ENCODE results near the gene SLC5A7.

Gene SLC5A7

GRCh38 chr2:107986278-107987217 lies at the start of gene SLC5A7:
Gene SLC5A7 (plus strand): TSS chr2:107986524. CDS start chr2:107988156, 1,632 bp downstream.
- no peak within 1 kb of the TSS for H3K27ac ChIP-seq
- TF ChIP-seq ZFX (IDR thresholded peaks at IDR 0.05) = no peak
- TF ChIP-seq, protein P1, sequence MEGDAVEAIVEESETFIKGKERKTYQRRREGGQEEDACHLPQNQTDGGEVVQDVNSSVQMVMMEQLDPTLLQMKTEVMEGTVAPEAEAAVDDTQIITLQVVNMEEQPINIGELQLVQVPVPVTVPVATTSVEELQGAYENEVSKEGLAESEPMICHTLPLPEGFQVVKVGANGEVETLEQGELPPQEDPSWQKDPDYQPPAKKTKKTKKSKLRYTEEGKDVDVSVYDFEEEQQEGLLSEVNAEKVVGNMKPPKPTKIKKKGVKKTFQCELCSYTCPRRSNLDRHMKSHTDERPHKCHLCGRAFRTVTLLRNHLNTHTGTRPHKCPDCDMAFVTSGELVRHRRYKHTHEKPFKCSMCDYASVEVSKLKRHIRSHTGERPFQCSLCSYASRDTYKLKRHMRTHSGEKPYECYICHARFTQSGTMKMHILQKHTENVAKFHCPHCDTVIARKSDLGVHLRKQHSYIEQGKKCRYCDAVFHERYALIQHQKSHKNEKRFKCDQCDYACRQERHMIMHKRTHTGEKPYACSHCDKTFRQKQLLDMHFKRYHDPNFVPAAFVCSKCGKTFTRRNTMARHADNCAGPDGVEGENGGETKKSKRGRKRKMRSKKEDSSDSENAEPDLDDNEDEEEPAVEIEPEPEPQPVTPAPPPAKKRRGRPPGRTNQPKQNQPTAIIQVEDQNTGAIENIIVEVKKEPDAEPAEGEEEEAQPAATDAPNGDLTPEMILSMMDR (conservative IDR thresholded peaks at IDR 0.05) = no peak

DNA sequence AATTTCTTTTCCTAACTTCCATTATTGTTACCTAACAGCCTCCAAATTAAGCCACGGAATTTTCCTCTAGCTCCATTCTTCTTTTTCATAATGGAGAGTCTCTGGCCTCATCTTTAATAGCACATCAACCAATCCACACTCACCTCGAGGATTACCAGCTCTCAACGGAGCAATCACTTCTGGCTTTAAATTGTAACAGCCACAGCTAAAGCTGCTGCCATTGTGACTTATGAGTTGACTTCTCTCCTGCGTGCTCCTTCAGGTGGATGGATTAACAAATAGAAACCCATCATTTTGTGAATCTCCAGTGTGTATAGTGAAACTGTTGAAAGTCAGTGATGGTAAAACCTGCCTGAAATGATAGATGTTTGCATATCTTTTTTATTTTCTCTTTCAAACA lies 24.9 kb upstream of the SLC5A7 start:
- TF ChIP-seq, protein P1 (conservative IDR thresholded peaks at IDR 0.05) = no peak
- no peak overlapping the region for H3K27ac ChIP-seq

- TF ChIP-seq, protein P1 (conservative IDR thresholded peaks at IDR 0.05) = no peak
- no peak for TF ChIP-seq ZFX (IDR thresholded peaks at IDR 0.05)
- no peak overlapping the region for H3K27ac ChIP-seq
These were observed 22.1 kb upstream of the SLC5A7 start for GRCh38 chr2:107964185-107964584.

DNA sequence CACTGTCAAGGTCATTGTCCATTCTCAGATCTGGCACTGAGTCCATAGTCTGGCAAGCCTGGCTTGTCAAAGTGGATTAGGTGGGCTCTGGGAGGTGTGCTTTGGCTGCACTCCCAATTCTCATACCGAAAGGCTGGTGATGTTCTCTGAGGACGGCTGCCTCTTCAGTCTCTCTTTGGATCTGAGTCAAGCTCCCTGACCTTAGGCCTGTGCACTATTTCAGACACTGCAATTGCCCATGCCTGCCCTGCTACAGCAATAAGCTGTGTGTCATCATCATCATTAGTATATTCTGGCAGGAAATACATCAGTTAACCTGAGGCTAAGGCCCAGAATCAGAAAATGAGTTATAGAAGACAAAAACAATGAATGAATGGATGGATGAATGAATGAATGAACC lies 1.6 kb upstream of the SLC5A7 start:
- no peak overlapping the region for H3K27ac ChIP-seq
- TF ChIP-seq, protein P1 (conservative IDR thresholded peaks at IDR 0.05) = no peak
- TF ChIP-seq ZFX (IDR thresholded peaks at IDR 0.05) = no peak

- no peak for TF ChIP-seq ZFX (IDR thresholded peaks at IDR 0.05)
- TF ChIP-seq, protein P1 (conservative IDR thresholded peaks at IDR 0.05) = no peak
- no peak overlapping the region for H3K27ac ChIP-seq
These were observed 1.8 kb downstream of the SLC5A7 start for GRCh38 chr2:107988108-107988507.

- no peak overlapping the region for H3K27ac ChIP-seq
These were observed 3.1 kb downstream of the SLC5A7 start for GRCh38 chr2:107989445-107989844.

DNA sequence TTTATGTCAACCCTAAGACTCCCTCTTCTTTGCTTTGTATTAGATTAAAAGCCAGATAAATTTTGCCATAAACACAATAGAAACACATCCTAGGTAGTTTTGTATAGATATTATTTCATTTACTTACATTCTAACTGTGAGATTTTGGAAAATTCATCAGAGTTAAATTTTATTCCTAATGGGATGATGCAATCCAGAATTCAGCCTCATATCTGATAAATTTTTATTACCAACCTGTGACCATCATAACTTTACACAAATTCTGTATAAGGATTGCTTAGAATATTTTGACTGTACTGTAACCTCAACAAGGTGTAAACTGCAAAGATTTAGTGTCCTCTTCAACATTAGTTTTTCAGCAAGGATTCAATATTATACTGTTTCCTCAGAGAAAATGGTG lies 4.4 kb downstream of the SLC5A7 start:
- H3K27ac ChIP-seq = no peak overlapping the region
- TF ChIP-seq ZFX (IDR thresholded peaks at IDR 0.05) = no peak
- TF ChIP-seq, protein P1 (conservative IDR thresholded peaks at IDR 0.05) = no peak

More at GRCh38 chr2:107989445-107989844, 3.1 kb downstream of the SLC5A7 start:
- TF ChIP-seq, protein P1 (conservative IDR thresholded peaks at IDR 0.05) = no peak
- TF ChIP-seq ZFX (IDR thresholded peaks at IDR 0.05) = no peak
